Left forelimb (tissue), 1 donor: ENCODE measurements around the gene IL21R.

Experiments used
- DNase-seq: peaks from one replicate; pipeline ENCODE4 v3.0.0-alpha.2; 2018; ENCODE audit warnings: low spot score

Gene IL21R

DNA sequence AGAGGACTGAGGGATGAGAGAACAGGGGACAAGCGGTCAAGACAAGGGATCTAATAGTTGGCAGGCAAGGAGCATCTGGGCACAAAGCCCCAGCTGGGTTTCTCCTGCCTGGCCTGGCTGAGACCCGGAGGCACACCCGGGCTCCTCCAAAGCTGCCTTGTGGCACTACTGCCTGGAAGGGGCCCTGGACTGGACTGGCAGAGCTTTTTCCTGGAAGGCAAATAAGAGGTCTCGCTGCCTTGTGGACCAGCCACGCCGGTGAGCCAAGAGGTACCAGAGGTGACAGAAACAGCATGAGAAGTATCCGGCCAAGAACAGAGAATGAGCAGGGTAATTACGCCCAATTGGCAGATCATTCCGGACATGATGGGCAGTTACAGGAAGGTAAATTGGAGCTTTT, 83.2 kb downstream of the IL21R start:
- DNase-seq: no peak

DNA sequence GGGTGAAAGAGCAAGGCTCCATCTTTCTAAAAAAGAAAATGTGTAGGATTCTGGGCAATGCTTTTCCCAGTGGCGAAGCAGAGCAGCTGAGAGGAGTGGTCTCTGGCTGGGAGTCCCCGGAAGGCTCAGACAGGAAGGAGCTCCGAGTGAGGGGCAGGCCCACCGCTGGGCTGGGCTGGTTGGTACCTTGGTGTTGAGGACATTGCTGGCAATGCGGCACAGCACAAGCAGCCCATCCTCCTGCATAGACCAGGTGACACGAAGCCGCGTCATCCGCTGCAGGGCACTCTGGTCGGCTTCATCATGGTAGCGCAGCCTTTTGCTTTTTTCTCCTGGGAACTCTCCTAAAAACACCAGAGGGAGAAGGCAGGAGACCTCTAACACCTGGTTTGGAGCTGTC, 83.8 kb downstream of the IL21R start:
- DNase-seq: no peak

GRCh38 chr16:27486344-27486743, 84.4 kb downstream of the IL21R start:
- no peak for DNase-seq

GRCh38 chr16:27486760-27487159, 84.8 kb downstream of the IL21R start:
- no peak for DNase-seq

DNA sequence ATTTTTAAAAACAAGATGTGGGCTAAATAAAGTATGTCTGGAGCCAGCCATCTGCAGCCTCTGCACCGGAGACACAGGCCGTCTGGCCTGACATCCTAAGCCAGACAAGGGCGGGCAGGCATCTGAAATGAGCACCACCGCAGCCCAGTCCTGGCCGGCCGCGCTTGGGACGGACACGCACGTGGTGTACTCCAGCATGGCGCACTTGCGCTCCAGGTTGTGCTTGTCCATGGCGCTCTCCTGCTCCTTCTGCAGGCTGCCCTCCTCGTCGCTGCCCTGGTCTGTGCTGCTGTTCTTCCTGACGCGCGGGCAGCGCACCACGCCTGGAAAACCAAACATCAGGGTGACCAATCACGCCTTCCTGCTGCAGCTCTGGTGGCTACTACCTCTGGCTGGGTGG, 87.4 kb downstream of the IL21R start:
- DNase-seq: no peak

DNA sequence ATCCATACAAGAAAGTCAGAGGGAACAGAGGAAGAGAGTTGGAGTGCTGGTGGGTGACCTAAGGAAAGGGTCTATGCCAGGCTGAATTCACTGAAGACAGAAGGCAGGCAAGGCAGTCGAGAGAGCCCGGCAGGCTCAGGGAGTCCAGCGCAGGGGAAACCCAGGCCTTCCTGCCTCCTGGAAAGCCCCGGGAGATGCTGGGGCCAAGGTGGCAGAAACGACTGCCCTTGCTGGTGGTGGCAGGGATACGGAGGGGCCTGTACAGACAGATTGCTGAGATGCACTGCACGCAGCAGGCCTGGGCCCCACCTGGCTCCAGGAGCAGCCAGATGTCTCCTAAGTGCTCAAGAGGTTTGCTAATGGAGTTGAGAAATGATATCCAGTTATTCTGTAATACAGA, 87.9 kb downstream of the IL21R start:
- DNase-seq: no peak

DNA sequence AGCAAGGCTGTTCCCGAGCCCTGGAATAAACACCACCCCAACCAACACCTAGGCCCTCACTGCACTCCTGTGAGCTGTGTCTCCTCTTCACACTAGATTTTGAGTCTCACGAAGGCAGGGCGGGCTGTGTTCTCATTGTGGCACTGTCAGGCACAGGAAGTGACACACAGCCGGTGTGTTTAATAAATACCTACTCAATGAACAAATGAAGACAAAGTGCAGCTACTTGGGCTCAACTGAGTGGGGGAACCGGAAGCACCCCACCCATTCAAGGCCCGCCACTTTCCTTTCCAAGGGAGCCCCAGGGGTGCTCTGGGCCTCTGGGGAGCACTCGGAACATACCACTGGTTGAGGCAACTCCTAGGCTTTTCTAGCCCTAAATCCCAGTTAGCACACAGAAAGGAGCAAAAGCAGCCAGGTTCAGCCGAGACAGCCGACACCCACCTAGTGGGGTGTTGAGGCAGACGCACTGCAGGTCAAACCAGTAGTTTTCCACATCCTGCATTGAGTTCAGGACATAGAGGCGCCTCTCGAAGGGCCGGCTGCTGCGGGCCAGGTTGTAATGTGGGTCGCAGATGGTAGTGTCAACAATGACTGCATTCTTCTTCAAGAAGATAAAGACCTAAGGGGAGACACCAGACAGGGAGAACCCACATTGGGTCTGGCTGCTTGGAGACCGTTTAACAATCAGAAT, 90.1 kb downstream of the IL21R start:
- DNase-seq: no peak

- no peak for DNase-seq
Measured at GRCh38 chr16:27492588-27492979, 90.6 kb downstream of the IL21R start.

- no peak for DNase-seq
Measured at GRCh38 chr16:27495191-27495590, 93.2 kb downstream of the IL21R start.

GRCh38 chr16:27498031-27498825, 96.3 kb downstream of the IL21R start:
- DNase-seq: no peak

GRCh38 chr16:27498916-27499658, 97.1 kb downstream of the IL21R start:
- no peak for DNase-seq

GRCh38 chr16:27499659-27500055, 97.7 kb downstream of the IL21R start:
- no peak for DNase-seq

DNA sequence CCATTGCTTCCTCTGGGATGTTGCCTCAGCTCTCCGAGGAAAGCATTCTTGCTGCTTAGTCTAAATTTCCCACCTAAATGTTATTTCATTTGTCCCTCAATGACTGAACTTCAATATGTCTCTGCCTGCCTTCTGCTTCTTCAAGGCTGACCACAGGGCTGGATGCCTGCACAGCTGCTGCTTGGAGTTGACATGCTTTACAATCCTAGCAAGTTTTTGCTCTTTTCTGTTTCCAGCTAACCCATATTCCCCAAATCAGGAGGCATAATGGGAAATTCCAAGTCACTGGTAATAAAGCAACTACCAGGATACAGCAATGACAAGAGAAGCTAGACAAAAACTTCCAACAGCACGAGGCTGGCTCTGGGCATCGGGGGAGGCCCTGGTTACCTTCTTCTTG, 98.8 kb downstream of the IL21R start:
- no peak for DNase-seq
